Measurements from ENCODE around the gene OR4F3. TPM values are rescaled to one million over a fixed set of nuclear protein-coding genes. Genes with fewer than 3 reads are reported as not detected.

OR4F3 gene
- total RNA-seq, result not detected in 2 replicates

GRCh38 chr5:181366968-181367367 lies at the start of gene OR4F3:
Gene OR4F3, plus strand, starts transcription at chr5:181367268.

Other genes starting within 250 kb of the OR4F3 start
- gene OR2V1, start 236.1 kb upstream of the OR4F3 start, total RNA-seq, result not detected in 2 replicates
- gene OR2V2, start 219.7 kb upstream of the OR4F3 start, total RNA-seq, result not detected in 2 replicates
- 2.5 and 3.8 TPM in 2 replicates for gene TRIM7, start 162.1 kb upstream of the OR4F3 start, total RNA-seq
- gene TRIM41, start 144.0 kb upstream of the OR4F3 start, total RNA-seq, result 8.9 and 11.2 TPM in 2 replicates
- gene RACK1, start 123.4 kb upstream of the OR4F3 start, total RNA-seq, result 4,197 and 4,947 TPM in 2 replicates
- 4.4 and 18.8 TPM in 2 replicates for gene TRIM52, start 106.1 kb upstream of the OR4F3 start, total RNA-seq

Measured in epithelial cell of alveolus of lung (primary cell).